Measurements from ENCODE around the gene GCA.

DNA sequence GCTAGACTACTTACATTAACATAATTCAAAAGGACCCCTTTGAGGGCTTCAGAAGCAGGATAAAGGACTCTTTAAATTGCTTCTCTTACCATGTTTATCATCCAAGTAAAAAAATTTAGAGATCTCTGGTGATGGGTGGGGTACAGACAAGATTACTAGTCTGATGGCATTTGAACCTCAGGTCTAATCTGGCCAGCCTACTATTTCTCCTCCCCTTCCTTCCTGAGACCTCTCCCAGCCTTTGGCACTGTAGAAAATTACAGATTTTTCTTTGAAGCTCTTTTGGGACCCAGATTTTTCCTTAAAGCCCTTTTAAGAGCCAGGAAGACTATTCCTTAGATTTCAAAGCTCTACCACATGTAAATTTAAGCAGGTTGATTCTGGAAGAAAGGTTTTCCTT is 28.9 kb downstream of the GCA start:
- no peak for TF ChIP-seq EZH2phosphoT487 (conservative IDR thresholded peaks at IDR 0.05; ENCODE audit: low read length)
- TF ChIP-seq, protein P1, sequence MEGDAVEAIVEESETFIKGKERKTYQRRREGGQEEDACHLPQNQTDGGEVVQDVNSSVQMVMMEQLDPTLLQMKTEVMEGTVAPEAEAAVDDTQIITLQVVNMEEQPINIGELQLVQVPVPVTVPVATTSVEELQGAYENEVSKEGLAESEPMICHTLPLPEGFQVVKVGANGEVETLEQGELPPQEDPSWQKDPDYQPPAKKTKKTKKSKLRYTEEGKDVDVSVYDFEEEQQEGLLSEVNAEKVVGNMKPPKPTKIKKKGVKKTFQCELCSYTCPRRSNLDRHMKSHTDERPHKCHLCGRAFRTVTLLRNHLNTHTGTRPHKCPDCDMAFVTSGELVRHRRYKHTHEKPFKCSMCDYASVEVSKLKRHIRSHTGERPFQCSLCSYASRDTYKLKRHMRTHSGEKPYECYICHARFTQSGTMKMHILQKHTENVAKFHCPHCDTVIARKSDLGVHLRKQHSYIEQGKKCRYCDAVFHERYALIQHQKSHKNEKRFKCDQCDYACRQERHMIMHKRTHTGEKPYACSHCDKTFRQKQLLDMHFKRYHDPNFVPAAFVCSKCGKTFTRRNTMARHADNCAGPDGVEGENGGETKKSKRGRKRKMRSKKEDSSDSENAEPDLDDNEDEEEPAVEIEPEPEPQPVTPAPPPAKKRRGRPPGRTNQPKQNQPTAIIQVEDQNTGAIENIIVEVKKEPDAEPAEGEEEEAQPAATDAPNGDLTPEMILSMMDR (IDR thresholded peaks at IDR 0.05; ENCODE audit: insufficient read depth, low read length, poor library complexity, severe bottlenecking) = no peak

All from SU-DHL-6 (cell line).